ENCODE data around the gene DNMT3A.

- no peak for TF ChIP-seq CTCF (IDR thresholded peaks at IDR 0.05)
- TF ChIP-seq POLR2A (IDR thresholded peaks at IDR 0.05): no peak
- TF ChIP-seq POLR2AphosphoS5 (IDR thresholded peaks at IDR 0.05): peak in 2 of 4 donors; percentile 8 to 12
Measured at GRCh38 chr2:25324905-25325592, 16.7 kb downstream of the DNMT3A start.

Data from sigmoid colon (tissue), 4 donors.